SK-N-SH (cell line): ENCODE data around the gene SLC14A1. TPM values are rescaled to one million over a fixed set of nuclear protein-coding genes. Genes with fewer than 3 reads are reported as not detected.

Source experiments
- CHD2 ChIP-seq: fragments of 150-350 bp; IDR thresholded peaks from 2 replicates; pipeline ENCODE4 v1.6.1; 2018; ENCODE audit warnings: low read length; ENCODE audit not compliant: partially characterized antibody
- FOSL2 ChIP-seq: IDR thresholded peaks from 2 replicates; pipeline ENCODE4 v1.4.0; 2012; ENCODE audit warnings: low read depth, mild to moderate bottlenecking, moderate library complexity, borderline replicate concordance
- GATA2 ChIP-seq: sonication (generic); formaldehyde crosslinking; IDR thresholded peaks from 2 replicates; pipeline ENCODE4 v1.5.0; 2020; ENCODE audit warnings: mild to moderate bottlenecking, missing genetic modification reagents
- MEF2A ChIP-seq: IDR thresholded peaks from 2 replicates; pipeline ENCODE4 v1.4.0; 2012; ENCODE audit warnings: low read depth, borderline replicate concordance
- MXI1 ChIP-seq: IDR thresholded peaks from 2 replicates; pipeline ENCODE4 v1.6.1; 2012; ENCODE audit warnings: mild to moderate bottlenecking, low read depth, low read length, improper control_type of control experiment
- NFIC ChIP-seq: IDR thresholded peaks from 2 replicates; pipeline ENCODE4 v1.4.0; 2012; ENCODE audit warnings: borderline replicate concordance
- POLR2AphosphoS5 ChIP-seq: IDR thresholded peaks from 2 replicates; pipeline ENCODE4 v1.6.1; 2012; ENCODE audit warnings: low read depth, low read length
- RCOR1 ChIP-seq: fragments of 150-350 bp; IDR thresholded peaks from 2 replicates; pipeline ENCODE4 v1.6.1; 2017; ENCODE audit warnings: antibody characterized with exemption, low read length
- RFX5 ChIP-seq: IDR thresholded peaks from 2 replicates; pipeline ENCODE4 v1.6.1; 2012; ENCODE audit warnings: mild to moderate bottlenecking, improper control_type of control experiment, low read length
- RXRA ChIP-seq: IDR thresholded peaks from 2 replicates; pipeline ENCODE4 v1.4.0; 2012; ENCODE audit warnings: low read depth, mild to moderate bottlenecking, borderline replicate concordance
- SIN3A ChIP-seq: IDR thresholded peaks from 2 replicates; pipeline ENCODE4 v1.6.1; 2012; ENCODE audit warnings: low read depth, mild to moderate bottlenecking, low read length, moderate library complexity, borderline replicate concordance
- SMC3 ChIP-seq: IDR thresholded peaks from 2 replicates; pipeline ENCODE4 v1.6.1; 2012; ENCODE audit warnings: low read depth, low read length, improper control_type of control experiment
- TEAD4 ChIP-seq: IDR thresholded peaks from 2 replicates; pipeline ENCODE4 v1.4.0; 2012; ENCODE audit warnings: mild to moderate bottlenecking, borderline replicate concordance; ENCODE audit not compliant: insufficient read depth
- YY1 ChIP-seq: IDR thresholded peaks from 2 replicates; pipeline ENCODE4 v1.4.0; 2012; ENCODE audit warnings: low read depth, mild to moderate bottlenecking
- polyA plus RNA-seq, 3 experiments: library from polyadenylated mRNA; depleted of rRNA; stranded (reverse); fragments of >200 nt; gene quantifications; 2 replicates each; pipeline ENCODE4 v1.2.3, GENCODE V29; 2012
- TF ChIP-seq, protein P1 (sequence below): IDR thresholded peaks from 2 replicates; pipeline ENCODE4 v1.4.0; 2012; ENCODE audit warnings: low read depth, borderline replicate concordance
- TF ChIP-seq, protein P2 (sequence below): IDR thresholded peaks from 2 replicates; pipeline ENCODE4; 2012
- TF ChIP-seq, protein P3 (sequence below): fragments of 150-350 bp; IDR thresholded peaks from 2 replicates; pipeline ENCODE4 v1.6.1; 2016; ENCODE audit warnings: mild to moderate bottlenecking, low read depth, low read length
- TF ChIP-seq, protein P4 (sequence below): fragments of 150-350 bp; IDR thresholded peaks from 2 replicates; pipeline ENCODE4 v1.6.1; 2017; ENCODE audit warnings: antibody characterized with exemption, low read length, low read depth, borderline replicate concordance

The SLC14A1 gene
- polyA plus RNA-seq, 1 of the 3 experiments (the other 2 are of a cell fraction) = 2.4 TPM

DNA sequence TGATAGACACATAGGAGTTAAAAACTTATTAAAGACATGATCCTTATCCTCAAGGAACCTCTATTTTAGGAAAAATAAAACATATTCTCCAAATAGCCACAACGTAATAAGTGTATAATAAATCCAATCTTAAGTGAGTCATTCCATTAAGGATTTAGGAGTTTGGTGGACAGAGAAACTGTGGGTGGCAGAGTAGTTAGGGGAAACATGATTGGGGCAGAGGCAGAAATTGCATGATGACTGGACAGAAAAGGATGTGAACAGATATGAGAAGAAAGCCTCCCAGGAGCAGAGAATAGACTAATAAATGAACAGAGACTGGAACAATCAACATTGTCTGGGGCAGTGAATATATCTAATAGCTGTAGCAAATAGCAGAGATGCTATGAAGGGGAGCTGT, 53.4 kb downstream of the SLC14A1 start (continued):
- no peak for TF ChIP-seq RFX5
- peak; percentile 46; the same call in 1 of the 2 replicates for TF ChIP-seq TEAD4
- TF ChIP-seq POLR2AphosphoS5 = no peak
- TF ChIP-seq MXI1 = no peak
- TF ChIP-seq, protein P1, sequence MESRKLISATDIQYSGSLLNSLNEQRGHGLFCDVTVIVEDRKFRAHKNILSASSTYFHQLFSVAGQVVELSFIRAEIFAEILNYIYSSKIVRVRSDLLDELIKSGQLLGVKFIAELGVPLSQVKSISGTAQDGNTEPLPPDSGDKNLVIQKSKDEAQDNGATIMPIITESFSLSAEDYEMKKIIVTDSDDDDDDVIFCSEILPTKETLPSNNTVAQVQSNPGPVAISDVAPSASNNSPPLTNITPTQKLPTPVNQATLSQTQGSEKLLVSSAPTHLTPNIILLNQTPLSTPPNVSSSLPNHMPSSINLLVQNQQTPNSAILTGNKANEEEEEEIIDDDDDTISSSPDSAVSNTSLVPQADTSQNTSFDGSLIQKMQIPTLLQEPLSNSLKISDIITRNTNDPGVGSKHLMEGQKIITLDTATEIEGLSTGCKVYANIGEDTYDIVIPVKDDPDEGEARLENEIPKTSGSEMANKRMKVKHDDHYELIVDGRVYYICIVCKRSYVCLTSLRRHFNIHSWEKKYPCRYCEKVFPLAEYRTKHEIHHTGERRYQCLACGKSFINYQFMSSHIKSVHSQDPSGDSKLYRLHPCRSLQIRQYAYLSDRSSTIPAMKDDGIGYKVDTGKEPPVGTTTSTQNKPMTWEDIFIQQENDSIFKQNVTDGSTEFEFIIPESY = no peak
- TF ChIP-seq GATA2 (CRISPR knock-in tag) = no peak
- TF ChIP-seq, protein P2, sequence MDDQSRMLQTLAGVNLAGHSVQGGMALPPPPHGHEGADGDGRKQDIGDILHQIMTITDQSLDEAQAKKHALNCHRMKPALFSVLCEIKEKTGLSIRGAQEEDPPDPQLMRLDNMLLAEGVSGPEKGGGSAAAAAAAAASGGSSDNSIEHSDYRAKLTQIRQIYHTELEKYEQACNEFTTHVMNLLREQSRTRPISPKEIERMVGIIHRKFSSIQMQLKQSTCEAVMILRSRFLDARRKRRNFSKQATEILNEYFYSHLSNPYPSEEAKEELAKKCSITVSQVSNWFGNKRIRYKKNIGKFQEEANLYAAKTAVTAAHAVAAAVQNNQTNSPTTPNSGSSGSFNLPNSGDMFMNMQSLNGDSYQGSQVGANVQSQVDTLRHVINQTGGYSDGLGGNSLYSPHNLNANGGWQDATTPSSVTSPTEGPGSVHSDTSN = peak; percentile 56; the same call in 1 of the 2 replicates
- no peak for TF ChIP-seq CHD2
- TF ChIP-seq, protein P3, sequence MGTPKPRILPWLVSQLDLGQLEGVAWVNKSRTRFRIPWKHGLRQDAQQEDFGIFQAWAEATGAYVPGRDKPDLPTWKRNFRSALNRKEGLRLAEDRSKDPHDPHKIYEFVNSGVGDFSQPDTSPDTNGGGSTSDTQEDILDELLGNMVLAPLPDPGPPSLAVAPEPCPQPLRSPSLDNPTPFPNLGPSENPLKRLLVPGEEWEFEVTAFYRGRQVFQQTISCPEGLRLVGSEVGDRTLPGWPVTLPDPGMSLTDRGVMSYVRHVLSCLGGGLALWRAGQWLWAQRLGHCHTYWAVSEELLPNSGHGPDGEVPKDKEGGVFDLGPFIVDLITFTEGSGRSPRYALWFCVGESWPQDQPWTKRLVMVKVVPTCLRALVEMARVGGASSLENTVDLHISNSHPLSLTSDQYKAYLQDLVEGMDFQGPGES = no peak
- TF ChIP-seq SIN3A = no peak
- TF ChIP-seq, protein P4, sequence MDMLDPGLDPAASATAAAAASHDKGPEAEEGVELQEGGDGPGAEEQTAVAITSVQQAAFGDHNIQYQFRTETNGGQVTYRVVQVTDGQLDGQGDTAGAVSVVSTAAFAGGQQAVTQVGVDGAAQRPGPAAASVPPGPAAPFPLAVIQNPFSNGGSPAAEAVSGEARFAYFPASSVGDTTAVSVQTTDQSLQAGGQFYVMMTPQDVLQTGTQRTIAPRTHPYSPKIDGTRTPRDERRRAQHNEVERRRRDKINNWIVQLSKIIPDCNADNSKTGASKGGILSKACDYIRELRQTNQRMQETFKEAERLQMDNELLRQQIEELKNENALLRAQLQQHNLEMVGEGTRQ = no peak
- TF ChIP-seq NFIC = no peak
- TF ChIP-seq RCOR1 = no peak
- peak; percentile 69; the same call in 1 of the 2 replicates for TF ChIP-seq FOSL2
- no peak for TF ChIP-seq YY1
- TF ChIP-seq SMC3 = no peak
- TF ChIP-seq MEF2A = peak; percentile 69
- TF ChIP-seq RXRA = no peak
- TF ChIP-seq, all 33 proteins: peak for 7
